ENCODE data around the gene IGSF9. TPM values are rescaled to one million over a fixed set of nuclear protein-coding genes. Genes with fewer than 3 reads are reported as not detected.
A peak's percentile ranks its signal among the peaks of the same experiment; 100 is the strongest.

Gene IGSF9
- total RNA-seq, 1 experiment from 2014 or later: not detected

- no peak for DNase-seq (ENCODE audit: low read depth)
Measured at GRCh38 chr1:159933347-159933746, 12.1 kb downstream of the IGSF9 start.

GRCh38 chr1:159932296-159933285 lies 12.8 kb downstream of the IGSF9 start:
- no peak for DNase-seq (ENCODE audit: low read depth)

GRCh38 chr1:159931795-159932173 lies 13.6 kb downstream of the IGSF9 start:
- no peak for DNase-seq (ENCODE audit: low read depth)

GRCh38 chr1:159931101-159931794 lies 14.2 kb downstream of the IGSF9 start:
- DNase-seq (ENCODE audit: low read depth): no peak

- no peak for DNase-seq (ENCODE audit: low read depth)
Measured at GRCh38 chr1:159930634-159931033, 14.8 kb downstream of the IGSF9 start.

GRCh38 chr1:159930216-159930615 lies 15.2 kb downstream of the IGSF9 start:
- no peak for DNase-seq (ENCODE audit: low read depth)

- DNase-seq (ENCODE audit: low read depth): no peak
Measured at GRCh38 chr1:159929155-159930051, 16.0 kb downstream of the IGSF9 start.

GRCh38 chr1:159928491-159929050 lies 16.8 kb downstream of the IGSF9 start:
- no peak for DNase-seq (ENCODE audit: low read depth)

GRCh38 chr1:159927849-159928431 lies 17.5 kb downstream of the IGSF9 start:
- no peak for DNase-seq (ENCODE audit: low read depth)

GRCh38 chr1:159927211-159927848 lies 18.1 kb downstream of the IGSF9 start:
- DNase-seq (ENCODE audit: low read depth): no peak

- no peak for DNase-seq (ENCODE audit: low read depth)
Measured at GRCh38 chr1:159925719-159926078, 19.7 kb downstream of the IGSF9 start.

GRCh38 chr1:159924791-159925718 lies 20.4 kb downstream of the IGSF9 start, which contains the start of gene TAGLN2:
TAGLN2 (minus strand) TSS chr1:159925507; CDS start chr1:159920509, 4,998 bp downstream.
- DNase-seq (ENCODE audit: low read depth): peak; percentile 89

- peak; percentile 85 for DNase-seq (ENCODE audit: low read depth)
Measured at GRCh38 chr1:159924025-159924790, 21.2 kb downstream of the IGSF9 start.

GRCh38 chr1:159923203-159924024 lies 22.0 kb downstream of the IGSF9 start:
- DNase-seq (ENCODE audit: low read depth): peak; percentile 80

GRCh38 chr1:159922511-159923202 lies 22.8 kb downstream of the IGSF9 start:
- peak; percentile 83 for DNase-seq (ENCODE audit: low read depth)

- peak; percentile 13 for DNase-seq (ENCODE audit: low read depth)
Measured at GRCh38 chr1:159921700-159922504, 23.5 kb downstream of the IGSF9 start.
